SH-SY5Y (cell line): ENCODE measurements around the gene HTR2B.

Experiments
- GATA2 ChIP-seq: IDR thresholded peaks from 2 replicates; pipeline ENCODE4 v1.6.1; 2011; ENCODE audit warnings: mild to moderate bottlenecking, low read depth, low read length
- GATA3 ChIP-seq: IDR thresholded peaks from 2 replicates; pipeline ENCODE4 v1.6.1; 2011; ENCODE audit warnings: low read depth, mild to moderate bottlenecking, low read length, moderate library complexity

GRCh38 chr2:231133365-231134099, 8.7 kb upstream of the HTR2B start:
- TF ChIP-seq GATA2: no peak
- no peak for TF ChIP-seq GATA3
